Uterus (tissue), 2 donors: Measurements from ENCODE around the gene TRIM69.

Experiments used
- POLR2A ChIP-seq, 2 donors: fragments of 450-650 bp; IDR thresholded peaks; one replicate each; pipeline ENCODE4 v1.6.1; 2016; ENCODE audit warnings: antibody characterized with exemption in 2 of 2, mild to moderate bottlenecking in 1 of 2, moderate library complexity in 1 of 2
- TF ChIP-seq, protein P1 (sequence below), 4 experiments: fragments of 200-600 bp in 2 of 4; fragments of 450-650 bp in 2 of 4; sonication (generic) in 2 of 4; IDR thresholded peaks; one replicate each; pipeline ENCODE4 v1.5.1; 2016 to 2019; ENCODE audit warnings: antibody characterized with exemption in 4 of 4, mild to moderate bottlenecking in 2 of 4, moderate library complexity in 1 of 4

DNA sequence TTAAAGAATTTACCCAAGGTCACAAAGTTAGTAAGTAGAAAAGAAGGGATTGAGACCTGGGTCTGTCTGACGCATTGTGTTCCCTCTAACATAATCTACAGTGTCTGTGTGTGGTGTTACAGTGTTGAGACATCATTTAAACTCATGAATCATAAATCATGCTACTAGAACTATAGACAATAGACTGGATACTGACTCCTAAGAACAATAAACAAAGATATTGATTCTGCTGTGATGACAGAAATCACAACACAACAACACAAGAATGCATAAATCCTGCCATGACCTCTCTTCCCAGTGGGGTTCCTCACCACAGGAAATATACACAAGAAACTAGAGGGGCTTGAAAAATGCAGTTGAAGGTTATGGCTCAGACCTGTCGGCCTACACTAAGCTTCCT lies 44.3 kb downstream of the TRIM69 start:
- no peak for TF ChIP-seq POLR2A (IDR thresholded peaks at IDR 0.05)
- TF ChIP-seq, protein P1, sequence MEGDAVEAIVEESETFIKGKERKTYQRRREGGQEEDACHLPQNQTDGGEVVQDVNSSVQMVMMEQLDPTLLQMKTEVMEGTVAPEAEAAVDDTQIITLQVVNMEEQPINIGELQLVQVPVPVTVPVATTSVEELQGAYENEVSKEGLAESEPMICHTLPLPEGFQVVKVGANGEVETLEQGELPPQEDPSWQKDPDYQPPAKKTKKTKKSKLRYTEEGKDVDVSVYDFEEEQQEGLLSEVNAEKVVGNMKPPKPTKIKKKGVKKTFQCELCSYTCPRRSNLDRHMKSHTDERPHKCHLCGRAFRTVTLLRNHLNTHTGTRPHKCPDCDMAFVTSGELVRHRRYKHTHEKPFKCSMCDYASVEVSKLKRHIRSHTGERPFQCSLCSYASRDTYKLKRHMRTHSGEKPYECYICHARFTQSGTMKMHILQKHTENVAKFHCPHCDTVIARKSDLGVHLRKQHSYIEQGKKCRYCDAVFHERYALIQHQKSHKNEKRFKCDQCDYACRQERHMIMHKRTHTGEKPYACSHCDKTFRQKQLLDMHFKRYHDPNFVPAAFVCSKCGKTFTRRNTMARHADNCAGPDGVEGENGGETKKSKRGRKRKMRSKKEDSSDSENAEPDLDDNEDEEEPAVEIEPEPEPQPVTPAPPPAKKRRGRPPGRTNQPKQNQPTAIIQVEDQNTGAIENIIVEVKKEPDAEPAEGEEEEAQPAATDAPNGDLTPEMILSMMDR (IDR thresholded peaks at IDR 0.05), result no peak
